ENCODE results near the gene RAB11B. TPM values are rescaled to one million over a fixed set of nuclear protein-coding genes. Genes with fewer than 3 reads are reported as not detected.
"Not testable (repeated sequence)": the region's sequence is repeated elsewhere in the genome, so short reads cannot be mapped to it uniquely, and the experiment has no call there.

Gene RAB11B
- total RNA-seq = 100 to 1,000 TPM in 1 of 4 donors, 10 to 100 TPM in 3; 40.6 to 125 (median 56.8) TPM

DNA sequence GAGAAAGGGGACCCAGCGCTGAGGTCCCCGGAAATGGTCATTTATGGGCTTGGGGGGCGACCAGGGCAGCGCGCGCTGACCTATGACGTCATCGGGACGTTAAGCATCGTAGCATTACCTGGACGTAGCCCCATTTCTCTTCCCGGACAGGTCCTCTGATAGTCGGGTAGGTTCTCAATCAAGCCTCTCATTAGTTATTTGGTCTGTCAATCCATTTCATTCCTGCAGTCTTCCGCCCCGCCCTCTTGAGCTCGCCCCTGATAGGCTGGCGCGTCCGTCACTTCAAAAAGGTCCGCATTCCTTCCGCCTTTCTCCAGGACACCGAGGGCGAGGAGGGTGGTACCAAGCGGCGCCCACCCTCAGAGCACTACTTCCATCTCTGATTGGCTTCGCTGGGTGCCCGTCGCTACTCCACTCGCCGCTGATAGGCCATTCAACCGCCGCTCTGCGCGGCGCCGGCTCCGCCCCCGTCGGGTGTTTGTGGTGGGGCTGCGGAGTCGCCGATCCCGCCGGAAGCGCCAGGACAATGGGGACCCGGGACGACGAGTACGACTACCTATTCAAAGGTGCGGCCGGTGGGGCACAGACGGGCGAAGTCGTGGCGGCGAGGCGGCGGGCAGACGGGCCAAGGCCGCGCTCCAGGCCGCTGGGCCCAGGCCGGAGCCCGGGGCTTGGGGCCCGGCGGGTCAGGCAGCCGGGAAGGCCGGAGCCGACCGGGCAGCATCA is at the start of gene RAB11B:
RAB11B (plus strand) TSS at position 470 of the 726 bp plus-strand sequence; CDS start at position 527, 57 bp downstream.
- 0% methylated on average over 25 to 68 of the region's 70 CpGs for WGBS, 2 donors
- H3K4me3 ChIP-seq (ENCODE audit: low read depth, poor library complexity, severe bottlenecking) = peak within 1 kb of the TSS; percentile 98
- peak in 1 of 2 donors; percentile 67 for TF ChIP-seq POLR2A (IDR thresholded peaks at IDR 0.05)
- TF ChIP-seq, protein P1, sequence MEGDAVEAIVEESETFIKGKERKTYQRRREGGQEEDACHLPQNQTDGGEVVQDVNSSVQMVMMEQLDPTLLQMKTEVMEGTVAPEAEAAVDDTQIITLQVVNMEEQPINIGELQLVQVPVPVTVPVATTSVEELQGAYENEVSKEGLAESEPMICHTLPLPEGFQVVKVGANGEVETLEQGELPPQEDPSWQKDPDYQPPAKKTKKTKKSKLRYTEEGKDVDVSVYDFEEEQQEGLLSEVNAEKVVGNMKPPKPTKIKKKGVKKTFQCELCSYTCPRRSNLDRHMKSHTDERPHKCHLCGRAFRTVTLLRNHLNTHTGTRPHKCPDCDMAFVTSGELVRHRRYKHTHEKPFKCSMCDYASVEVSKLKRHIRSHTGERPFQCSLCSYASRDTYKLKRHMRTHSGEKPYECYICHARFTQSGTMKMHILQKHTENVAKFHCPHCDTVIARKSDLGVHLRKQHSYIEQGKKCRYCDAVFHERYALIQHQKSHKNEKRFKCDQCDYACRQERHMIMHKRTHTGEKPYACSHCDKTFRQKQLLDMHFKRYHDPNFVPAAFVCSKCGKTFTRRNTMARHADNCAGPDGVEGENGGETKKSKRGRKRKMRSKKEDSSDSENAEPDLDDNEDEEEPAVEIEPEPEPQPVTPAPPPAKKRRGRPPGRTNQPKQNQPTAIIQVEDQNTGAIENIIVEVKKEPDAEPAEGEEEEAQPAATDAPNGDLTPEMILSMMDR (IDR thresholded peaks at IDR 0.05) = no peak
- peak; percentile 100 for DNase-seq (ENCODE audit: low spot score in 2 of 2)
- intact Hi-C loops (cut with DNase I; ENCODE audit: low total_unique reads) = no loop called here

DNA sequence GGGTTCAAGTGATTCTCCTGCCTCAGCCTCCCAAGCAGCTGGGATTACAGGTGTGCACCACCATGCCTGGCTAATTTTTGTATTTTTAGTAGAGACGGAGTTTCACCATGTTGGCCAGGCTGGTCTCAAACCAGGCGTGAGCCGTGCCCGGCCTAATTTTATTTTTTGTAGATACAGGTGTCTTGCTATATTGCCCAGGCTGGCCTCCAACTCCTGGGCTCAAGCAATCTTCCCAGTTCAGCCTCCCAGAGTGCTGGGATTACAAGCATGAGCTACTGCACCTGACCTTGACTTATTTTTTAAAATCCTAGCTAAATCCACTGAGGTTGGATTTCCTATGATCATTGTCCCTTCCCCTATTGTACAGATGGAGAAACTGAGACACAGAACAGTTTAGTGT is 48.7 kb upstream of the RAB11B start:
- 92 to 98% methylated on average over 4 of the region's 4 CpGs for WGBS, 2 donors
- DNase-seq (ENCODE audit: low spot score in 2 of 2); H3K4me3 ChIP-seq (ENCODE audit: low read depth, poor library complexity, severe bottlenecking); intact Hi-C loops (cut with DNase I; ENCODE audit: low total_unique reads): not testable (repeated sequence)

DNA sequence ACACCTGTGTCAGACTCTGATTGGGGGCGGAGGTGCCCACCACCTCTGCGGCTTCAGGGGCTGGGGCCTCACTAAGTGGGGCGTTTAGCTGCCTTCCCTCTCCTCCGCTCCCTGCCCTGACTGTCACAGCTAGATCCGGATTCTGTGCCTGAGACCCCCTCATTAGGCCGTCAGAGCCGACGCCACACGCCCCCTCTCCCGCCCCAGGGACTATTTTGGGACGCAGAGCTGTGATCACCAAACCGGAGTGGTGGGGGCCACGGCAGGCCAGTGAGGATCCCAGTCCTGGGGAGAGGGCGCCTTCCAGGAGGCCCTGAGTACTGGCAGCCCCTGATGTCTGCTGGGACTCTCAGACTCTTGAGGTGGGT is 47.9 kb upstream of the RAB11B start:
- intact Hi-C loops (cut with DNase I; ENCODE audit: low total_unique reads) = no loop called here
- TF ChIP-seq POLR2A (IDR thresholded peaks at IDR 0.05) = no peak
- TF ChIP-seq, protein P1 (IDR thresholded peaks at IDR 0.05) = no peak
- H3K4me3 ChIP-seq (ENCODE audit: low read depth, poor library complexity, severe bottlenecking) = no peak overlapping the region
- WGBS, 2 donors = 28 to 70% methylated on average over 2 to 12 of the region's 14 CpGs
- DNase-seq (ENCODE audit: low spot score in 2 of 2) = no peak

DNA sequence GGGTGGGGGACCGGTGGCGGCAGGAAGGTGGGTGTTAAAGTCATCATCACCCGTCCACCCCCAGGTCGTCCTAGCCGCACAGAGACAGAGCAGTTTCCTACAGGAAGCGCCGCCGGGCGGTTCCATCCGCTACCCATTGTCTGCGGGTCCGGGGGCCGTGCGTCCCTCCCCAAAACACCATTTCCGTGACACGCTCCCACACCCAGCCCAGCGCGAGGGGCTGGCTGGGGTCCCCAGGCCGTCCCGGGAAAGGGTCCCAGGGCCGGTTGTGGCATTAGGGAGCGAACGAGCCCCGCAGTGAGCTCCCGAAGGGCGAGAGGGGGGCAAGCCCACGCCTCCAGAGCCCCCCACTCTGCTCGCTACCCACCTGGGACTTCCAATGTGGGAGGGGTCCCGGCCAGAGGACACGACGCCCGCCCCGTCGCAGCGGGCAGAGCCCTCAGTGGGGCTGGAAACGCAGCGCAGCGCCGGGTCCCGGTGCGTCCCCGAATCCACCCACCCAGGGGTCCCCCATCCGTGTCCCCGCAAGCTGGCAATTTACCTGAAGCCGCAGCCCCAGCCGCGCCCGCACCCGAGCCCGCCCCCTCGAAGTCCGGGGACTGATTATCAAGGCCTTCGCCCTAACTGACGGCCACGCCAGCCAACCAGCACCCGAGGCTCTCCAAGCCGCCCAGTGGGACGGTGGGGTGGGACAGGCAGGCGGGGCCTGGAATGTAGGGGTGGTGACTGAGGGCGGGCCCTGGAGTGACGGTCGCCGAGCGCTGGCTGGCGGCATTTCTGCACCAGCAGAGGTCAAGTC is 47.3 kb upstream of the RAB11B start, which contains the start of gene KANK3:
KANK3 (minus strand) TSS at position 579 of the 799 bp plus-strand sequence. CDS start 5,434 bp downstream, outside the sequence.
- intact Hi-C loops (cut with DNase I; ENCODE audit: low total_unique reads) = no loop called here

DNA sequence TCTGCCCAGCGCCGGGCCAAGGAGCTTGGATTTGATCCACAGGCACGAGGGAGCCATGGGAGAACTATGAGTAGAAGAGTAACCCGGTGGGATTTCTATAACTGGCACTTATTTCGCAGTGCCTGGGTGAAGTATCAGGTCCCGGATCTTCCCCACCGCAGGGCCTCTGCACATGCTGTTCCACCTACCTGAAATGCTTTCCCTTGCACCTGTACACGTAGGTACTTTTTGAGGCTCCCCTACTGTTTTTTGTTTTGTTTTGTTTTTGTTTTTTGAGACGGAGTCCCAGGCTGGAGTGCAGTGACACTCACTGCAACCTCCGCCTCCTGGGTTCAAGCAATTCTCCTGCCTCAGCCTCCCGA is 46.7 kb upstream of the RAB11B start:
- 32 to 49% methylated on average over 9 to 11 of the region's 11 CpGs for WGBS, 2 donors
- no peak overlapping the region for H3K4me3 ChIP-seq (ENCODE audit: low read depth, poor library complexity, severe bottlenecking)
- DNase-seq (ENCODE audit: low spot score in 2 of 2) = no peak
- intact Hi-C loops (cut with DNase I; ENCODE audit: low total_unique reads) = no loop called here
- TF ChIP-seq POLR2A (IDR thresholded peaks at IDR 0.05) = no peak
- TF ChIP-seq, protein P1 (IDR thresholded peaks at IDR 0.05) = no peak

More for the DNA sequence above, 47.3 kb upstream of the RAB11B start, which contains the start of gene KANK3:
- peak within 1 kb of the TSS; percentile 4 for H3K4me3 ChIP-seq (ENCODE audit: low read depth, poor library complexity, severe bottlenecking)
- no peak for TF ChIP-seq POLR2A (IDR thresholded peaks at IDR 0.05)
- TF ChIP-seq, protein P1 (IDR thresholded peaks at IDR 0.05) = no peak
- 4 to 7% methylated on average over 30 to 33 of the region's 65 CpGs for WGBS, 2 donors
- DNase-seq (ENCODE audit: low spot score in 2 of 2) = peak; percentile 92 to 98

DNA sequence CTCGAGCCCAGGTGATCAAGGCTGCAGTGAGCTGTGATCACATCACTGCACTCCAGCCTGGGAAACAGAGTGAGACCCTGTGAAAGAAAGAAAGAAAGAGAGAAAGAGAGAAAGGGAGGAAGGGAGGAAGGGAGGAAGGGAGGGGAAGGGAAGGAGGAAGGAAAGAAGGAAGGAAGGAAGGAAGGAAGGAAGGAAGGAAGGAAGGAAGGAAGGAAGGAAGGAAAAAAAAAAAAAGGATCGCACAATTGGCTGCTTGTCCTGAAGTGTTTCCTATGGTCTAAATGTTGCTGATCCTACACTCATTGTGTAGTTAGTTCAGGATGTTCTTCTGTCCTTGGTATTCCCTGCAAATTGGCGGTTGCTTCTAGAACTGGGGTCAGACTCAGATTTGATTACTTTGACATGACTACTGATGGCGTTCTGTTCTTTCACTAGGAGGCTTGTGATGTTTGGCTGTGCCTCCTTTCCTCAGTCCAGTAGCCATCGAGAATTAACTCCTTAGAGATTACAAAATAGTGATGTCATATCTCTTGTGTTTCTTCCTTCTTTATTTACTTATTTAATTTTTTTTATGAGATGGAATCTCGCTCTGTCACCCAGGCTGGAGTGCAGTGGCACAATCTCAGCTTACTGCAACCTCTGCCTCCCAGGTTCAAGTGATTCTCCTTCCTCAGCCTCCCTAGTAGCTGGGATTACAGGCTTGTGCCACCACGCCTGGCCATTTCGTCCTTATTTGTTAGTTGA is 40.4 kb upstream of the RAB11B start:
- not testable (repeated sequence) for H3K4me3 ChIP-seq (ENCODE audit: low read depth, poor library complexity, severe bottlenecking); DNase-seq (ENCODE audit: low spot score in 2 of 2)
- 70 to 73% methylated on average over 8 of the region's 8 CpGs for WGBS, 2 donors
- intact Hi-C loops (cut with DNase I; ENCODE audit: low total_unique reads) = loop anchor here (5.0 to 10.0 kb wide), 2 partner anchors 48 to 155 kb away; partner anchors contain the start of gene PRAM1
